Bronchial epithelial cell (primary cell): ENCODE measurements around the gene DCP2. TPM values are rescaled to one million over a fixed set of nuclear protein-coding genes. Genes with fewer than 3 reads are reported as not detected.
A peak's percentile ranks its signal among the peaks of the same experiment; 100 is the strongest.

Experiments
- DNase-seq: peaks from one replicate; pipeline ENCODE4 v3.0.0-alpha.2; 2010; ENCODE audit warnings: low read depth
- FAIRE-seq: peaks from 2 replicates; lab custom pipeline; 2011; peaks lifted over from hg19 to GRCh38; lab: Jason Lieb, UNC
- H3K27me3 ChIP-seq: 2 replicates; pipeline ENCODE4 v1.5.1; 2011; ENCODE audit warnings: low read length; ENCODE audit not compliant: control insufficient read depth, insufficient read depth
- H3K36me3 ChIP-seq: 2 replicates; pipeline ENCODE4 v1.5.1; 2011; ENCODE audit warnings: low read length; ENCODE audit not compliant: control insufficient read depth, insufficient read depth
- H3K4me3 ChIP-seq: 2 replicates; pipeline ENCODE4 v1.5.1; 2011; ENCODE audit warnings: mild to moderate bottlenecking, low read depth, low read length, control low read depth
- CTCF ChIP-seq: IDR thresholded peaks from 2 replicates; pipeline ENCODE4 v1.5.1; 2011; ENCODE audit warnings: mild to moderate bottlenecking, moderate library complexity, low read length, control low read depth, inconsistent platforms; ENCODE audit not compliant: insufficient read depth, severe bottlenecking
- total RNA-seq: library from RNA; depleted of rRNA; stranded (reverse); fragments of >200 nt; gene quantifications from 2 replicates; pipeline ENCODE4 v1.2.1, GENCODE V29; 2014

DCP2 gene
- total RNA-seq, 1 donor from 2014 or later = 24.0 TPM

GRCh38 chr5:112998296-112998695, 21.7 kb downstream of the DCP2 start:
- no peak for FAIRE-seq
- DNase-seq = no peak
- Histone ChIP-seq H3K27me3 (no peaks in the 10 kb centered on the region), H3K36me3 (no peaks in the 10 kb centered on the region), H3K4me3 (no peak overlapping the region)
- TF ChIP-seq CTCF = no peak

GRCh38 chr5:113000466-113000865, 23.9 kb downstream of the DCP2 start:
- H3K36me3 ChIP-seq = no peaks in the 10 kb centered on the region

GRCh38 chr5:113002423-113002822, 25.8 kb downstream of the DCP2 start:
- no peak for TF ChIP-seq CTCF
- H3K36me3 ChIP-seq = no peaks in the 10 kb centered on the region
- DNase-seq (no peak), FAIRE-seq (no peak)
- no peaks in the 10 kb centered on the region for H3K27me3 ChIP-seq
- H3K4me3 ChIP-seq = no peak overlapping the region

More at GRCh38 chr5:113000466-113000865, 23.9 kb downstream of the DCP2 start:
- Histone ChIP-seq H3K27me3 (no peaks in the 10 kb centered on the region), H3K4me3 (no peak overlapping the region)
- FAIRE-seq (no peak), DNase-seq (peak; percentile 61)
- no peak for TF ChIP-seq CTCF

GRCh38 chr5:113003763-113004162, 27.2 kb downstream of the DCP2 start:
- no peak overlapping the region for H3K4me3 ChIP-seq
- H3K36me3 ChIP-seq = no peaks in the 10 kb centered on the region
- no peak for FAIRE-seq
- DNase-seq = no peak
- TF ChIP-seq CTCF = no peak
- H3K27me3 ChIP-seq = no peaks in the 10 kb centered on the region

GRCh38 chr5:113005454-113005853, 28.9 kb downstream of the DCP2 start:
- Histone ChIP-seq H3K36me3 (no peaks in the 10 kb centered on the region), H3K4me3 (no peak overlapping the region), H3K27me3 (no peaks in the 10 kb centered on the region)
- TF ChIP-seq CTCF = no peak
- DNase-seq = peak; percentile 50
- no peak for FAIRE-seq

GRCh38 chr5:113017881-113018635, 41.5 kb downstream of the DCP2 start:
- H3K4me3 ChIP-seq = no peak overlapping the region
- DNase-seq = peak; percentile 33
- no peaks in the 10 kb centered on the region for H3K27me3 ChIP-seq
- no peak for TF ChIP-seq CTCF
- no peak for FAIRE-seq
- H3K36me3 ChIP-seq = peaks cover 1% of the 10 kb centered on the region
